Activated effector memory CD4-positive, alpha-beta T cell treated with anti-CD3 and anti-CD28 coated beads, Interleukin-2, amount 50 U/mL, for 16 hours (primary cell): ENCODE measurements around the gene ANGPTL2.
"Not testable (repeated sequence)": the region's sequence is repeated elsewhere in the genome, so short reads cannot be mapped to it uniquely, and the experiment has no call there.

Experiments used
- DNase-seq: peaks from one replicate; pipeline ENCODE4 v3.0.0-alpha.2; 2020

Gene ANGPTL2

GRCh38 chr9:127122176-127123063, at the start of gene ANGPTL2:
Gene ANGPTL2 (minus strand): TSS chr9:127122635. CDS start chr9:127108731, 13,904 bp downstream.
- peak; percentile 61 for DNase-seq

- DNase-seq, result not testable (repeated sequence)
Measured at GRCh38 chr9:127171348-127171747, 48.9 kb upstream of the ANGPTL2 start.

- DNase-seq, result no peak
Measured at GRCh38 chr9:127170652-127171051, 48.2 kb upstream of the ANGPTL2 start.

GRCh38 chr9:127170103-127170502, 47.7 kb upstream of the ANGPTL2 start:
- no peak for DNase-seq

GRCh38 chr9:127169575-127169883, 47.1 kb upstream of the ANGPTL2 start:
- no peak for DNase-seq

- no peak for DNase-seq
Measured at GRCh38 chr9:127168756-127169574, 46.5 kb upstream of the ANGPTL2 start.

GRCh38 chr9:127167560-127168326, 45.3 kb upstream of the ANGPTL2 start:
- no peak for DNase-seq

- DNase-seq, result no peak
Measured at GRCh38 chr9:127166651-127167524, 44.5 kb upstream of the ANGPTL2 start.

GRCh38 chr9:127166111-127166510, 43.7 kb upstream of the ANGPTL2 start:
- DNase-seq, result no peak

- peak; percentile 56 for DNase-seq
Measured at GRCh38 chr9:127165116-127165515, 42.7 kb upstream of the ANGPTL2 start.

GRCh38 chr9:127163409-127163808, 41.0 kb upstream of the ANGPTL2 start:
- no peak for DNase-seq

- no peak for DNase-seq
Measured at GRCh38 chr9:127162864-127163365, 40.5 kb upstream of the ANGPTL2 start.

GRCh38 chr9:127162046-127162863, 39.8 kb upstream of the ANGPTL2 start:
- no peak for DNase-seq

GRCh38 chr9:127161081-127161624, 38.7 kb upstream of the ANGPTL2 start:
- DNase-seq, result no peak

GRCh38 chr9:127159949-127160610, 37.6 kb upstream of the ANGPTL2 start:
- DNase-seq, result no peak

- no peak for DNase-seq
Measured at GRCh38 chr9:127159325-127159801, 36.9 kb upstream of the ANGPTL2 start.

- DNase-seq, result no peak
Measured at GRCh38 chr9:127158786-127159324, 36.4 kb upstream of the ANGPTL2 start.

GRCh38 chr9:127155314-127155960, 33.0 kb upstream of the ANGPTL2 start:
- no peak for DNase-seq
